NCI-H1092 treated with DMSO at 0.1 percent for 48 hours (cell line): Measurements from ENCODE around the gene SLC17A3.

Source experiments
- DNase-seq: peaks from one replicate; lab custom pipeline; 2025; lab: John Stamatoyannopoulos, UW

Gene SLC17A3

DNA sequence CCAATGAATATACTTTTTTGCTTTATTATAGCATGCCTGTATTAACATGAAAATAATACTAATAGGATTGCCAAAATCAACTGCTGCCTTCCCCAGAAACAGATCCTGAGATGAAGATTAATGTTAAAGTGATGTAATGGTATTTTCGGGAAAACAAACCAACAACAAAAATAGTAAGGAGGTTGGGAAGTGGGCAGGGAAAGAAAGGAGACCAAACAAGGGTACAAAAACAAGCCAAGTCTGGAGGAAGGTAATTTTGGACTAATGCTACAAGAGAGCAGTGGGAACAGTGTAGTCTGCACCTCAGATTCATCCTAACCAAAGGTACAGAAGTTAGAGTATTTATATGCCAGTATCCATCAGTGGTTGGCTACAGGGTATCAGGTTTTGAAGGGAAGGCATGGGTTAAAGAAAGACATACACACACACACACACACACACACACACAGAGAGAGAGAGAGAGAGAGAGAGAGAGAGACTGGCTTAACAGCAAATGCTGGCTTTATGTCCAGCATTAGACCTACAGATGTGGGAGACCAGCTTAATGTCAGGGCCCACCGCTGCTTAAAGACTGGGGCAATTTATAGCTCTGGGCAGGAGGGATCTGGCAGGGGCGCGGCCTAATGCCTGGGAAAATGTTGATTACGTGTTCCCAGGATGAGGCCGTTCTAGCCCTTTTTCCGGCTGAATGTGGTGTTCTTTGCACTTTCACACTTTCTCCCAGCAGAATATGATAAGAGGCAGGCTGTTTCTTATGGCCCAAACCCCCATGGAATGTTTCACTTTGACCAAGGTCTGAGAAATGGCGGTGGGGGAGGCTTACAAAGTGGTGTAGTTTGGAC, 38.4 kb downstream of the SLC17A3 start:
- no peak for DNase-seq

DNA sequence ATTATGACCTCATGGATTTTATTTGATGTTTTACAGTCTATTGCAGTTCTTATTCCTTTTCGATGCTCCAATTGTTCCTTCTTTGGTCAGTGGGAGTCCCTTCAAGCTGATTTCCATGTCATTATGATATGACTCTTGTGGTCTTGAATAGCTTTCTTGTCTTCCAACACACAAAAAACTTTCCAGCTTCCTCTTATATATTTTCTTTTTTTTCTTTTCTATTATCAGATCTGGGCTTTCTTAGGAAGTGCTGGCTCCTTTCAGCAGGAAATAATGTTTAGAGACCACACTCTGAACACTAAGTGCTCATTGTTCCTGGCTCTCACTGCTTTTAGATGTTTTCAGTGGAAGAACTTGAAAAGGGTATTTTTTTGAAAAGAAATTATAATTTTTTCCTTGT, 39.1 kb downstream of the SLC17A3 start:
- no peak for DNase-seq

DNA sequence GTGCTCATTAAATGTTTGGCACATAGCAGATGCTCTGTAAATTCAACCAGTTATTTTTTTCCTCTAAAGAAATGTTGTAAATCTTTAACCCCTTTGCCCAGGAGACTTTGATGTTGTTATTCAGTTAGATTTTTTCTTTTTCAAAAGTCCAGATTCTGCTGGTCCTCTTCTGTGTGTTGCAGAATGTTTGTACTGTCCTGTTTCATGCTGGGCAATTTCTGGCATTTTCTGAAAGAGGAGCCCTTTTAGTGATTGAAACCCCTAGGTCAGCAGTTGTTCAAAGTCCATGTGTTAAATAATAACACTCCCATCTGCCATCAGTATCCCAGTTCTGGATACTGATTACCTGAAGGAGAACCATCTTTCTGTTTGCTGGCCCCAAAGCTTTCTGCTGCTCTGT, 40.9 kb downstream of the SLC17A3 start:
- no peak for DNase-seq

DNA sequence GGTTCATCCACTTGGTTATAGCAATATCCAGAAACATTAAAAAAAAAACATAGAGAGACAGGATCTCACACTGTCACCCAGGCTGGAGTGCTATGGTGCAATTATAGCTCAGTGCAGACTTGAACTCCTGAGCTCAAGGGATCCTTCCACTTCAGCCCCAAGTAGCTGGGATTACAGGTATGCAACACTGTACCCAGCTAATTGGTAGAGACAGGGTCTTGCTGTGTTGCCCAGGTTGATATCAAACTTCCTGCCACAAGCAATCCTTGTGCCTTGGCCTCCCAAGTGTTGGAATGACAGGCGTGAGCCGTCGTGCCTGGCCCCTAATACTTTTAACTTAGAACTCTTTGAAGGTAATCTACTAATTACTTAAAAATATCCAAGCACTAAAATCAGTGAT, 41.4 kb downstream of the SLC17A3 start:
- no peak for DNase-seq

DNA sequence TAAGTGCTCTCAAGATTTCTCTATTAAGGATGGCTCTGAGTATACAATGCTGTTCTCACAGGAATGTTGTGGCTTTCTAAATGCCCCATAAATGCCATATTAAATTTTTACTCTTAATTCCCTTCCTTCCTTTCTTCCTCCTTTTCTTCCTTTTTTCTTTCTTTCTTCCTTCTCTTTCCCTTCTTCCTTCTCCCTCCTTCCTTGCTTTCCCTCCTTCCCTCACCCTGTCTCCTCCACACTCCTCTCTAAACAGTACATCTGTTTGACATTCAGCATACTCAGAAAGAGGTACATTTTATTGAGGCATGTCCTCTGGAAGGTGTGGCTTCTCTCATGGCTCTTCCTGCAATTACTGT, 41.8 kb downstream of the SLC17A3 start:
- DNase-seq: no peak

DNA sequence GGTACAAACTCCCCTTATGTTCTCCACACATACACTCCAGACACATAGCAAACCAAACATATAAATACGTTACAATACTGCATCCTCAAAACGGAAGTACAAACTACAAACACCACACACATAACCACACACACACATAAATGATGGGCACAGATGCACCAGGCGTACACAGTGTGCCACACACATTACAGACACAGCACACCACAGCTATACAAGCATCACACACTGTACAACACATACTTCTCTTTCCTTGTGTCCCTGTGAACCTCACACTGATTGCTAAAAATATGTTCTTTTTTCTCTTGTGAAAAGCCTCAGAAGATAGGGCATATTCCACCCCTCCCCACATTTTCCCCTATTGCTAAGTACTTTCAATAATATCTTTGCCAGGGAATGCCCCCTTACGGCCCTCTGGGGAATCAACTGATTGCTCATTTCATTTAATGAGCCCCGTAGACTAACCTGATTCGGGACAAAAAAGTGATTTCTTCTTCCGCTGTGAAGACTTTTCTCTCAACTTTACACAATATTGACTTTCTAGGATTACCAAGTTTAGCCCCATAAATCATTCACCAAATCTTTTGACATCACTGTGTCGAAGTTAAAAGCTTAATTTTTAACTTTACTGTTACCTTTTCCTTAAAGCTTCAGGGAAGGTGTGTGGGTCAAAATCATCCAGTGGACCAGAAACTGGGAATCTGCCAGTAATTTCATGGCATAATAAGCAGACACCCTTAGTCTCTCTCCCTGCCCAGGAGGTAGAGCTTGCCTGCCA, 42.3 kb downstream of the SLC17A3 start, which contains the start of gene SLC17A1:
Gene SLC17A1, minus strand, starts transcription at position 521 of the 775 bp plus-strand sequence. CDS start 1,495 bp downstream, outside the sequence.
- no peak for DNase-seq

DNA sequence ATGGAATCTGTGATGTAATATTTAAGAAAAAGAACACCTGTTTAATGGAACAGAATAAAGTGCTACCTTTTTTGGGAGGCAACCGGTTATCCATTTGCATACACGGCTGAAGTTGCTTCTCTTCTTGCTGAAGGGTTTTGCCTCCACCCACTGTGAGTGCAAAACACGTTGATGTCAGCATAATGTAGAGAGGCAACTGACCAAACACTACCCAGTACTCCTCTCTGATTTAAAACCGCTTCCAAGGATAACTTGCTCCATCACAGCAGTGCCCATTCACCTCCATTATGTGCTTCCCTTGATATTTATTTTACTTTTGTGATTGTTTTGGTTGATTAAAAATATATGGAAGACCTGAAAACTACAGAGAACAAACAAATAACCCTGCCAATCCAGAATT, 43.6 kb downstream of the SLC17A3 start:
- DNase-seq: no peak

DNA sequence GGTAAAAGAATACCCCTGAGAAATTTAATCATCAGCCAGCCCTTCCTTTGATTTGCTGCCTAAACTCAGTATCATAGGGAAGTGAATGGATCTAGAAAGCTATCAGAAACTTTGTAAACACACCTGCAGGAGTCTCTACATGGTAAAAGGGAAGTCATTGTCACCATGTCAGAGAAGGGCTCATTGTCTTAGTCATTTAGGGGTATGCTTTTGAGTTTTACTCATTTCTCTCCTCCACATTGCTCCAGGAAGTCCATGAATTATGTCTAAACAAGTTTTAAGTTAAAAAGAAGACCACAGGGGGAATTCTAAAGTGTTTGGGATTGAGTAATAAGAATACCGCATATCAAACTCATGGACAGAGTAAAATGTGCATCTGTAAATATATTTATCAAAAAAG, 44.7 kb downstream of the SLC17A3 start:
- DNase-seq: no peak

DNA sequence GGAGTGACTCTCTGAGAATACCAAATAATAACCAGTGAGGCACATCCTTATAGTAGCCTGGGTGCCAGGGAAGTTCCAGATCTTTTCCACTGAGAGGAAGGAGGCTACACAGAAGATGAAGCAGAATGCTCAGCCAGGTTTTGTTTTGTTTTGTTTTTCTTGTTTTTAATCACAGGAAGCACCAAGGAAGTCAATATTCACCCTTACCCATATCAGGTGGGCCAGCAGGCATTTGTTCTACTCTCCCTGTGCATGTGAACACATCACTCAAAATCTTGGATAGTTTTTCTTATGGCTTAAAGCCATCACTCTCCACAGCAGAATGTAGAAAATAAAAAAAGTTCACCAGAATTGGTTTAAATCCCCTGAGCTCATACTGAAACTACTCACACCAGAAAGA, 52.7 kb downstream of the SLC17A3 start:
- no peak for DNase-seq

DNA sequence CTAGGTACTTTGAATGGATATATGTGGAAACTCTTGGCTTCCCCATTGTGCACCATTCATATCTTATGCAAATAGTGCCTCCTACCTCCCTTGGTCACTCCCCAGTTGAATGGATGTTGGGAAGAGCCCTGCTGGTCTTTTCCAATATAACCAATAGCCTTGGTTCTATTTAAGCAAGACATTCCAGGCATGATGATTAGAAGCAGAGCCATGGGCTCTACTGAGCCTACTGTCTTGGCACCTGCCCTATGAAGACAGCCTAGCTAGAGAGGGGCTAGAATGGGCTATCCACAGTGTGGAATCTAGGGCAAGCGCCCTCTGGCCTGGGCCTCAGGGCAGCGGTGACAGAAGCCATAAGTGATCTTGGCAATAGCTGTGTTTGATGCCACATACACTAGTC, 57.8 kb downstream of the SLC17A3 start:
- DNase-seq: no peak

DNA sequence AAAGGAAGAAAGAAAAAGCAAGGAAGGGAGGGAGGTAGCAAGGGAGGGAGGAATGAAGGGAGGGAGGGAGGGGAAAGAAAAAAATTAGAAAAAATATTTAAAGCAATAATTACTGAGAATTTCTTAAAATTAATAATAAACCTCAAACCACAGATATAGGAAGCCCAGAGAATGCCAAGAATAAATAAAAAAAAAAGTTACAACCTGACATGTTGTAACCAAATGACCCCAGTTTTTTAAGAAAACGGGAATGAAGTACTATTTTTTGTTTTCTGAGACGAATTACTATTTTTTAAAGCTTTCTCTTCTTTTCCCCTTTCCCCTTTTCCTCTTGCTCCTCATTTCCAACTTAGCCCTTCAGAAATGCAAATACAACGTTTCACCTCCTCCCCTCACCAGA, 58.8 kb downstream of the SLC17A3 start:
- DNase-seq: no peak

DNA sequence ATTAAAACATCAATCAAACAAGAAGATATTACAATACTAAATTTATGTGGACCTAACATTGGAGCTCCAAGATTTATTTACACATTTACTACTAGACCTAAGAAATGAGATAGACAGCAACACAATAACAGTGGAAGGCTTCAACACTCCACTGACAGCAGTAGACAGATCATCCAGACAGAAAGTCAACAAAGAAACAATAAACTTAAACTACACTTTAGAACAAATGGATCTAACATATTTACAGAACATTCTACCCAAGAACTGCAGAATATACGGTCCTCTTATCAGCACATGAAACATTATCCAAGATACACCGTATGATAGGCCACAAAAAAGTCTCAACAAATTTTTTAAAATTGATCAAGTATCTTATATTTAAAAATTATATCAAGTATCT, 69.2 kb downstream of the SLC17A3 start:
- no peak for DNase-seq

DNA sequence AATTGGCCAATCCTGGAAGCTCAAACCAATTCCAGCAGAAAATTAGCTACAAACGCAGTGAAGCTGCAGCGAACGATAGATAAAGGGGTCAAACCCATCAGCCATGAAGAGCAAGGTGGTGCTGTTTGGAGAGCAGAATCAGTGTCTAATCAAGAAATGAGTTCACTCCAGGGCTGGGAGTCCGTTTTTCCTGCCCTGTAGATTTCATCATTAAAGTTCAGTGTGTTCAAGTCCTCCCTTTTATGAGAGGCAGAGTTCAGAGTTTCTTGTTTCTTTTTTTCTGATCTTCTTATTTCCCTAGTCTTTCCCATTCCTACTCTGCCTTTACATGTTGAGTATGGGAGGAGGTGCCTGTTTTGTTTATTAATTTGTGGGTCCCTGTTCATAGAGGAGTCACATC, 72.6 kb downstream of the SLC17A3 start:
- no peak for DNase-seq
